Stimulated activated effector memory CD8-positive, alpha-beta T cell treated with anti-CD3 and anti-CD28 coated beads, Interleukin-12 subunit alpha, Interleukin-12 subunit beta, amount 100 ng/mL, for 72 hours (primary cell): ENCODE data around the gene IRF2BP1.
"Not testable (repeated sequence)": the region's sequence is repeated elsewhere in the genome, so short reads cannot be mapped to it uniquely, and the experiment has no call there.

Experiments used
- ATAC-seq: fragments of 150-1000 bp; cut with Tn5 transposase; 2 replicates; pipeline ENCODE4 v1.10.0; 2021
- DNase-seq, 2 donors: peaks; one replicate each; pipeline ENCODE4 v3.0.0; 2021 to 2022; ENCODE audit warnings: low spot score in 2 of 2
- H3K27ac Mint-ChIP-seq: one replicate; pipeline ENCODE4 v1.8.0; 2022; ENCODE audit warnings: mild to moderate bottlenecking, mixed read lengths
- H3K36me3 Mint-ChIP-seq: one replicate; pipeline ENCODE4 v1.8.0; 2022; ENCODE audit warnings: mild to moderate bottlenecking, mixed read lengths
- H3K4me1 Mint-ChIP-seq: one replicate; pipeline ENCODE4 v1.8.0; 2022; ENCODE audit warnings: mixed read lengths
- H3K4me3 Mint-ChIP-seq: one replicate; pipeline ENCODE4 v1.8.0; 2022; ENCODE audit warnings: mild to moderate bottlenecking, mixed read lengths
- H3K9me3 Mint-ChIP-seq: one replicate; pipeline ENCODE4 v1.8.0; 2022; ENCODE audit warnings: mixed read lengths

Gene IRF2BP1

DNA sequence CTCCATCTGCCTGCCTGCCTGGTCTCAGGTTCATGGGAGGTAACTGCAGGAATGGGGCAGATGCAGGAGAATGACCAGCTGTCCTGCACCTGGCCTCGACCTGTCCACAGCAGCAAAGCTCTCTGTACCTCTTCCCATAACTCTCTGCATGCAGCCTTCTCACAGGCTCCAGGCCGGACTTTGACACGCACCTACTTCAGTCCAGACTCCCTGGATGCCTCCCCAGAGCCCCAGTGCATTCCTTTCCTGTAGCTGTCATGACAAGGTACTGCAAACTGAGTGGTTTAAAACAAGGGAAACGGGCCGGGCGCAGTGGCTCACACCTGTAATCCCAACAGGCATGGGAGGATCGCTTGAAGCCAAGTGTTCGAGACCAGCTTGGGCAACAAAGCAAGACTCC is 25.4 kb upstream of the IRF2BP1 start:
- DNase-seq (no peak), ATAC-seq (no peak)
- Mint-ChIP-seq H3K4me1 (peaks cover 10% of the 10 kb centered on the region), H3K27ac (no peak overlapping the region), H3K36me3 (no peaks in the 10 kb centered on the region), H3K9me3 (no peaks in the 10 kb centered on the region), H3K4me3 (no peak overlapping the region)

DNA sequence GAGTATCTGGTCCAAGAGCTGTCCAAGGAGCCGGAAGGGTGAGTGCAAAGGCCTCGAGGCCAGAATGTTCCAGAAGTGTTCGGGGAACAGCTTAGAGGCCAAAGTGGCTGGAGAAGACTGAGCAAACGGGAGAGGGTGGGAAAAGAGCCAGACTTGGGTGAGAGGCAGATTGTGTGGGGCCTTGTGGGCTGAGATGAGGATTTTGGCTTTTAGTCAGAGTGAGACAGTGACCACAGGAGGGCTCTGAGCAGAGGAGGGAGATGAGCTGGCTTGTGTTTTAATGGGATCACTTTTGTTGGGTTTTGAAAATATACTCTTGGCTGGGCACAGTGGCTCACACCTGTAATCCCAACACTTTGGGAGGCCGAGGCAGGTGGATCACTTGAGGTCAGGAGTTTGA is 23.0 kb upstream of the IRF2BP1 start:
- no peak overlapping the region for H3K4me3 Mint-ChIP-seq
- ATAC-seq (peak; percentile 85), DNase-seq (no peak)
- H3K27ac Mint-ChIP-seq, result no peak overlapping the region
- peaks cover 8% of the 10 kb centered on the region for H3K4me1 Mint-ChIP-seq
- H3K9me3 Mint-ChIP-seq, result no peaks in the 10 kb centered on the region
- H3K36me3 Mint-ChIP-seq, result no peaks in the 10 kb centered on the region

DNA sequence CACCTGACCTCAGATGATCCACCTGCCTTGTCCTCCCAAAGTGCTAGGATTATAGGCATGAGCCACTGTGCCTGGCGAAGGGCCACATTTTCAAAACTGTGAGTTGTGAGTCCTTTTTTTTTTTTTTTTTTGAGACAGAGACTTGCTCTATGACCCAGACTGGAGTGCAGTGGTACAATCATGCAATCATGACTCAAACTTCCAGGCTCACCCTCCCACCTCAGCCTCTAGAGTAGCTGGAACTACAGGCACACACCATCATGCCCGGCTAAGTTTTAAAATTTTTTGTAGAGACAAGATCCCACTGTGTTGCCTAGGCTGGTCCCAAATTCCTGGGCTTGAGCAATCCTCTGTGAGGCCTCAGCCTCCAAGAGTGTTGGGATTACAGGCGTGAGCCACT is 20.3 kb upstream of the IRF2BP1 start:
- Mint-ChIP-seq H3K27ac (no peak overlapping the region), H3K36me3 (peaks cover 17% of the 10 kb centered on the region), H3K9me3 (no peaks in the 10 kb centered on the region), H3K4me3 (no peak overlapping the region), H3K4me1 (peaks cover 15% of the 10 kb centered on the region)
- DNase-seq (no peak), ATAC-seq (no peak)

DNA sequence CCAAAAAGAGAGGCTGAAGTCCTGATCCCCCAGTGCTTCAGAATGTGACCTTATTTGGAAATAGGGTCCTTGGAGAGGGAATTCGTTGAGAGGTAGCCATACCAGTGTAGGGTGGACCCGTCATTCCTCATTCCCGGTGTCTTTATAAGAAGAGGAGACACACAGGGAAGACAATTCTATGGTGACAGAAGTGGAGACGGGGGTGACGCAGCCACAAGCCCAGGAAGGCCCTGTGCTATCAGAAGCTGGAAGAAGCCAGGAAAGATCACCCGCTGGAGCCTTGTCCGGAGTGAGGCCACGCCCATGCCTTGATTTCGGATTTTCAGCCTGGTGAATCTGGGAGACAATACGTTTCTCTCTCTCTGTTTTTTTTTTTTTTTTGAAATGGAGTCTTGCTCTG is 19.1 kb upstream of the IRF2BP1 start:
- no peak for DNase-seq
- no peaks in the 10 kb centered on the region for H3K9me3 Mint-ChIP-seq
- no peak overlapping the region for H3K4me3 Mint-ChIP-seq
- H3K4me1 Mint-ChIP-seq, result peaks cover 25% of the 10 kb centered on the region
- no peak for ATAC-seq
- peaks cover 22% of the 10 kb centered on the region for H3K36me3 Mint-ChIP-seq
- no peak overlapping the region for H3K27ac Mint-ChIP-seq

DNA sequence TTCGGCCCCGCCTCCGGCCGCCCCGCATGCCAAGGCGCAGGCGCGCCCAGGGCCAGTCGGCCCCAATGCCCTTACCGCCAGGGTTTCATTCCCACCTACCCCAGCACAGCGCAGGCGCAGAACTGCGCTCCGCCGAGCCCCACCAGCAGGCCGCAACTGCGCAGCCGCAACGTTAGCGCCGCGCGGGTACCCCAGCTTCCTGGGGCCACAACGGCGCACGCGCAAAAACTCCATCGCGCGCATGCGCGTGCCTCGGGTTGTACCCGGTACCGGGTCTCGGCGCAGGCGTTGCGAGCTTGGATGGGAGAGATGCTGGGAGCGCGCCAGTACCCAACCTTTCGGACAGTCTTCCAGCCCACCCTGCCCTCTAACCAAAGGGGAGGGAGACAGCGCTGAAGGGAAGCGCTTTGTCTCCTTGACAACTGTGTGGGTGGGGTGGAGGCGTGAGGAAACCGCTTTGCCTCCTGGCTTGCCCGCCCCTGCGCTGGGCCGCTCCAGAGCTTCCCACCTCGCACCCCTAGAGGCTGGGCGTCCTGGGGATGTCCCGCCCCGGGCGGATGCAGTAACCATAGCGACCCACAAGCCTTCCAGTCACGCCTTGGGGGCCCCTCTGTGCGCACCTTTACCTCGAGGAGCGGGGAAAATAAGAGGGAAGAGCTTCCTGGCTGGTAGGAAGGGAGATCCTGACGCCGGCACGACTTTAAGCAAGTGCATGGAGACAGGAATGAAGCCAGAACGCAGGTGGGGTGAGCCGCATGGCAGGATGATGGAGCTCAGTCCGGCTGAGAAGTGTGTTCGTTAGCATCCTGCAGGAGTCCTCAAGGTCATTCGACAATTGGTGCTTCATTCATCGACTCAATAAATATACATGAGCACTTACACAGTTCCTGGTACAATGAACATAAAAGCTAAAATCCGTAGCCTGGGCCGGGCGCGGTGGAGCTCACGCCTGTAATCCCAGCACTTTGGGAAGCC is 17.0 kb upstream of the IRF2BP1 start:
- Mint-ChIP-seq H3K27ac (peak overlapping the region; percentile 93), H3K4me1 (peaks cover 19% of the 10 kb centered on the region), H3K4me3 (peak overlapping the region; percentile 95), H3K36me3 (peaks cover 37% of the 10 kb centered on the region), H3K9me3 (no peaks in the 10 kb centered on the region)
- DNase-seq (peak; percentile 100), ATAC-seq (peak; percentile 88)

DNA sequence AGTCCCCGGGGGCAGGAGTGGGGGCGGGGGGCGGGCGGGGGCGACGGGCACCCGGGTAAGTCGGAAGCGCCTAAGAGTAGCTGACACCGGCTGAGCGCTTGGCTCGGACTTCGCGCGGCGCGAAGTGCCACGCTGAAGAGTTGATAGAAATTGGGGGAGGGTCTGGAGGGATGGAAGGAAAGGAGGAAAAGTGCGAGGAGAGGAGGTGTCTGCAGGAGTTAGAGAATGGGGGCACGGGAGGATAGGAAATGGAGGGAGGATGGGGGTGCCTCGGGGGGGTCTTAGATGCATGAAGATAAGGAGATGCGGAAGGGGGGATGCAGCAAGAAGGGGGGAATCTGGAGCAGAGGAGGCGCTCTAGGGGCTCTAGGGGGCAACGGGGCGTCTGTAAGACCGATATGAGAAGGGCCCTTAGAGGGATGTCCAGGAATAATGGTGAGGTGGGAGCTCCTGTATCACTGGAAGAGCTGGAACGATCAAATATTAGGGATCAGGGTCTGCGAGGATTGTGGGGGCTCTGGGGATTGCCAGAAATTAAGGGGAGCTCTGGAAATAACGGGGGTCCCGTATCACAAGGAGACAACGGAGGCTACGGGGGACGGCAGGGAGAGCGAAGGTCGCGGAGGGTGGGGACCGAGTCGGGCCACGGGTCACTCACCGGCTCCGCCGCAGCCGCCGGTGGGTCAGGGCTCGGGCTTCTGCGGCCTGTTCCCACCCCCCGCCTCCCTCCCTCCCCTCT is 16.1 kb upstream of the IRF2BP1 start, which contains the start of gene MYPOP:
TSS of gene MYPOP (minus strand) at position 702 of the 739 bp plus-strand sequence. CDS start 840 bp downstream, outside the sequence.
- peak within 1 kb of the TSS; percentile 95 for H3K4me3 Mint-ChIP-seq
- no peak for DNase-seq
- H3K4me1 Mint-ChIP-seq, result peaks cover 19% of the 10 kb centered on the region
- H3K36me3 Mint-ChIP-seq, result peaks cover 42% of the 10 kb centered on the region
- no peaks in the 10 kb centered on the region for H3K9me3 Mint-ChIP-seq
- H3K27ac Mint-ChIP-seq, result peak within 1 kb of the TSS; percentile 93
- no peak for ATAC-seq

DNA sequence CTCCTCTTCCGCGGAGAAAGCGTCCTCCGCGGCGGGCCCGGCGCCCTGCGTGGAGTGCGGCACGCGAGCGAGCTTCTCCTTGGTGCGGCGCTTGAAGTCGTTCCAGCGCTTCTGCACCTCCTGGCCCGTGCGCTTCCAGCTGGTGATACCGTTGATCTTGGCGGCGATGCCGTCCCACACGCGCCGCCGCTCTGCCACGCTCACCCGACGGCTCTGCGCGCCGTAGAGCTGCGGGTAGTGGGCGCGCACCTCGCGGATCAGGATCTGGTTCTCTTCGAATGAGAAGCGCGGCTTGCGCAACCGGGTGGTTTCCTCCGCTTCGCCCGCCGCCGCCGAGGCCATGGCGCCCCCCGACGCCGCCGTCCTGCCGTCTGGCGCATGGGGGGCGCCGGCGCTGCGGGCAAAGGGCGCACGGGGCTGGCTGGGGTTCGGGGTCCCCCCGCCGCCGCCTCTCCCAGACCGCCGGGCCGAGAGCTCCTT is 15.5 kb upstream of the IRF2BP1 start:
- peaks cover 19% of the 10 kb centered on the region for H3K4me1 Mint-ChIP-seq
- no peaks in the 10 kb centered on the region for H3K9me3 Mint-ChIP-seq
- H3K36me3 Mint-ChIP-seq, result peaks cover 44% of the 10 kb centered on the region
- H3K27ac Mint-ChIP-seq, result peak overlapping the region; percentile 93
- H3K4me3 Mint-ChIP-seq, result peak overlapping the region; percentile 95
- no peak for DNase-seq
- ATAC-seq, result no peak

DNA sequence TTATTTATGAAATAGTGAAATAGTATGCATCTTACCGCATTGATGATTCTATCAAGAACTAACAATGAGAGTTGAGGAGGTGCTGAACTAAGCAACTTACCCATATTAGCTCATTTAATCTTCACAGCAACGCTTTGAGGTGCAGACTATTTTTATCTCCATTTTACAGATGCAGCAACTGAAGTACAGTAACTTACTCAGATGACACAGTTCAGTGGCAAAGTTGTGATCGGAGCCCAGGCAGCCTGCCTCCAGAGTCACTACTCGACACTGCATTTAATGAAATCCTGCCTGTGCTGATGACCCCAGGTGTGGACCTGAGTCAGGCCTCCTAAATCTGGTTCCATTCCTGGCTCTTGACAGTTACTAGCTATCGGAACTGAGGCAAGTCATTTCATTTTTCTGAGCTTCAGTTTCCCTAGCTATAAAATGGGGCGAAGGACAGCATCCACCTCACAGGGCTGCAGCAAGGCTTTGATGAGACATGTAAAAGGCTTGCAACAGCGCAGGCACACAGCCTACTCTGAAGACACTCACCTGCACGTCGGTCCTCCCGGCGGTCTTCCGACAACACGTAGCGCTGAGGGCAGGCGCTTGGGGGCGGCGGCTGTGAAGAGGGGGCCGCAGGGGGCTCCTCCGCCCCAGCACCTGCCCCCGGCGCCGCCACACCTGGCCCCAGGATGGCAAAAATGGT is 14.9 kb upstream of the IRF2BP1 start:
- ATAC-seq (no peak), DNase-seq (no peak)
- Mint-ChIP-seq H3K4me3 (peak overlapping the region; percentile 95), H3K27ac (no peak overlapping the region), H3K4me1 (peaks cover 19% of the 10 kb centered on the region), H3K36me3 (peaks cover 44% of the 10 kb centered on the region), H3K9me3 (no peaks in the 10 kb centered on the region)

DNA sequence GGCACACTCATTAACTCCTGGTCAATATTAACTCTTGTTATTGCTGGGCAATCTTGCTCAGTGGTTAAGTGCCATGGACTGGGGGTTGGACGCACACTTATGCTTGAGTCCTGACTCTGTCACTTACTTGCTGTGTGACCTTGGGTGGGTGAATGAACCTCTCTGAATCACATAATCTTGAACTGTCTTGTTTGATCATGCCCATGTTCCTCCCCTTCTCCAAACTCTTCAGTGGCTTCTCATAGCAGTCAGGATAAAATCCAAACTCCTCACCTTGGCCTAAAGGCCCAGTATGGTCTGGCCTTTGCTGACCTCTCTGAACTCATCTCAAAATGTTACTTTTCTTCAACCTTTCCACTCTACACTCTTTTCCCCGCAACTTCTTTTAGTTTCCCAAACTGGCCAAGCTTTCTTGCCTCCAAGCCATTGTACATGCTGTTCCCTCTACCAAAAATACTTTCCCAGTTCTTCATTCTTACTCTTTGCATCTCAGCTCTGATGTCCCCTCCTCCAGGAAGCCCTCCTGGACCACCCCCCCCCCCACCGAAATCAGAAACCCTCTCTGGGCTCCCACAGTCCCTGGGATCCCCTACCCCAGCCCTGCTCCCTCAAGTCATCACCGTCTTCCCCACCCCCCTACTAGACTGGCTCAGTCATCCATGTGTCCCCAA is 14.1 kb upstream of the IRF2BP1 start:
- Mint-ChIP-seq H3K36me3 (peaks cover 51% of the 10 kb centered on the region), H3K4me3 (peak overlapping the region; percentile 95), H3K4me1 (peaks cover 25% of the 10 kb centered on the region), H3K9me3 (no peaks in the 10 kb centered on the region), H3K27ac (no peak overlapping the region)
- no peak for DNase-seq
- no peak for ATAC-seq

DNA sequence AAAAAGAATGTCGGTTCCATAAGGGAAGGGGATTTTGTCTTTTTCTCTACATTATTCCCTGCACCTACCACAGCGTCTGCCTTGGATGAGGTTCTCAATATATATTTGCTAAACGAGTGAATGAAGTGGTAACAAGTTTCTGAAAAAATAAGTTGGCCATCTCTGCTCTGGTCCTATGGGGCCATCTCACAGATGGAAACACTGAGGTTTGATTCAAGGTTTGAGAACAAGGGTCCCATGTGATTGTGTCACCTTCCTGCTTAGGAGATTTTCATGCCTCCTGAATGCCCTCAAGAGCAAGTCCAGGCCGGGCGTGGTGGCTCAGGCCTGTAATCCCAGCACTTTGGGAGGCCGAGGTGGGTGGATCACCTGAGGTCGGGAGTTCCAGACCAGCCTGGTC is 13.3 kb upstream of the IRF2BP1 start:
- ATAC-seq, result no peak
- Mint-ChIP-seq H3K9me3 (no peaks in the 10 kb centered on the region), H3K4me3 (no peak overlapping the region), H3K4me1 (peaks cover 27% of the 10 kb centered on the region), H3K36me3 (peaks cover 51% of the 10 kb centered on the region), H3K27ac (no peak overlapping the region)
- DNase-seq, result no peak

DNA sequence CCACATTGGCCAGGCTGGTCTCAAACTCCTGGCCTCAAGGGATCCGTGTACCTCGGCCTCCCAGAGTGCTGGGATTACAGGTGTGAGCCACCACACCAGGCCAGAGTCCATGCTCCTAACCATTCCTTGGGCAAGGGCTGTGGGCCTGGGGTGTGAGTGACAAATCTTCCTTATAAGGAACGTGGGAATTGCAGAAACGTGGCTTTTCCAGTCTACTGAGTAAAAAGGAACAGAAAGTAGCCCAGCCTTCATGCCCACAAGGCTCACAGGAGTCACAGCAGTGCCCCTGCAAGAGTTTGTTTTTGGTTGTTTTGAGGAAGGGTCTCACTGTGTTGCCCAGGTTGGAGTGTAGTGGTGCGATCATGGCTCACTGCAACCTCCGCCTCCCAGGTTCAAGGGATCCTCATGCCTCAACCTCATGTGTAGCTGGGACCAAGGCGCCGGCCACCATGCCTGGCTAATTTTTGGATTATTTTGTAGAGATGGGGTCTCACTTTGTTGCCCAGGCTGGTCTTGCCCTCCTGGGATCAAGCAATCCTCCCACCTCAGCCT is 11.4 kb upstream of the IRF2BP1 start:
- Mint-ChIP-seq H3K4me1 (peaks cover 27% of the 10 kb centered on the region), H3K4me3 (no peak overlapping the region), H3K27ac (no peak overlapping the region), H3K36me3 (peaks cover 48% of the 10 kb centered on the region), H3K9me3 (no peaks in the 10 kb centered on the region)
- ATAC-seq (no peak), DNase-seq (no peak)

DNA sequence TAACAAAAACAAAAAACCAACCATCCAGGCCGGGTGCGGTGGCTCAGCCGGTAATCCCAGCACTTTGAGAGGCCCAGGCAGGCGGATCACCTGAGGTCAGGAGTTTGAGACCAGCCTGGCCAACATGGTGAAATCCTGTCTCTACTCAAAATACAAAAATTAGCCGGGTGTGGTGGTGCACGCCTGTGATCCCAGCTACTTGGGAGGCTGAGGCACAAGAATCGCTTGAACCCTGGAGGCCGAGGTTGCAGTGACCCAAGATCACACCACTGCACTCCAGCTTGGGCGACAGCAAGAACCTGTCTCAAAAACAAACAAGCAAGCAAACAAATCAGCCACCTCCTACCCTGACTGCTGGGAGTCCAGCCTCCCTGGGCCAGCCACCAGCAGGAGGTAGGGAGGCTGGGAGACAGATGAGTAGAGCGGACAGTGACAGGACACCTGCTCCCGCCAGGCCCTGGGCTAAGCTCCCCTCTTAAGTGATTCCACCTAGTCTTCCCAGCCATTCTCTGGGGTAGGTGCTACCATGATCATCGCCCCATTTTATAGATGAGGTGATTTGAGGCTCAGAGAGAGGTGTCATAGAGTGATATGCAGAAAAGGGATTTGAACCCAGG is 10.2 kb upstream of the IRF2BP1 start:
- Mint-ChIP-seq H3K36me3 (peaks cover 40% of the 10 kb centered on the region), H3K4me1 (peaks cover 21% of the 10 kb centered on the region), H3K27ac (peak overlapping the region; percentile 60)
- H3K9me3 Mint-ChIP-seq, ATAC-seq, DNase-seq, H3K4me3 Mint-ChIP-seq: not testable (repeated sequence)

DNA sequence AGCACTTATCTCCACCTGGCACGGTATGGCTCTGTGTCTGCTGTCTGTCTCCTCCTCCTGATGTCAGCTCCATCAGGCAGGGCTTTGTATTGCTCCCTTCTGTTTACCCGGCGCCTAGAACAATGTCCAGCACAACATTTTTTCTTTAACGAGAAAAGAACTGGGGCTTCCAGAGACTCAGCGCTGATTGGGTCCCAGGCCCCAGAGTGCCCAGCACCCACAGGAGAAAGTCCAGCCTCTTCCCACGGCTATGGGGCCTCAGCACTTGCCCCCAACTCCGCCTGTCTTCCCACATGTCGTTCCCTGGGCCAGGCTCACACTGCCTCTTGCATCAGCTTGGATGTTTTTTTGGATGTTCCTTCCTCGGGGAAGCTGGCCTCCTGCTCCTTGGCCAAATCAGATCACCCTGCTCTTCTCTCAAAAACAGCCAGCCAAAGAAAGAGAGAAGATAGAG is 9.6 kb upstream of the IRF2BP1 start:
- H3K27ac Mint-ChIP-seq, result peak overlapping the region; percentile 60

DNA sequence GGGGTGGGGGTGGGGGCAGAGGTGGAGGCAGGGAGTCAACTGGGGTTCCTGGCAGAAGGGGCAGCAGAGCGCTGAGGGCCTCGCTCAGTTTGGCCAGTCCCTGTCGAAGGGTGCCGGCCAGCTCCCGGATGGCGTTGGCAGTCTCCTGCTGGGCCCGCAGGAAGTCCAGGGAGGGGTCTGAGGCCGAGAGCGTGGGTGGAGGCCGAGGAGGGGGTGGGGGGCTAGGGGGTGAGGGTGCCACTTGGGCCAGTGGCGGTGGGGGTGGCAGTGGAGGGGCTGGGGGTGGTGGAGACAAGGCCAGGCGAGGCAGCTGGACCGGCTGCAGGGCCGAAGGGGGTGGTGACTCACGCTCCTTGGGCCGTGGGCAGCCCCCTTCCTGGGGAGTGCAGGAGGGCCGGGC is 4.9 kb upstream of the IRF2BP1 start:
- DNase-seq (no peak), ATAC-seq (no peak)
- no peaks in the 10 kb centered on the region for H3K9me3 Mint-ChIP-seq
- peaks cover 25% of the 10 kb centered on the region for H3K4me1 Mint-ChIP-seq
- no peak overlapping the region for H3K27ac Mint-ChIP-seq
- peaks cover 30% of the 10 kb centered on the region for H3K36me3 Mint-ChIP-seq
- no peak overlapping the region for H3K4me3 Mint-ChIP-seq

More for the DNA sequence above, 9.6 kb upstream of the IRF2BP1 start:
- H3K36me3 Mint-ChIP-seq, result peaks cover 35% of the 10 kb centered on the region
- peaks cover 16% of the 10 kb centered on the region for H3K4me1 Mint-ChIP-seq
- no peak for ATAC-seq
- no peaks in the 10 kb centered on the region for H3K9me3 Mint-ChIP-seq
- no peak for DNase-seq
- no peak overlapping the region for H3K4me3 Mint-ChIP-seq
